NOMO-1 treated with dmso at 0.1 percent for 144 hours (cell line): ENCODE results near the gene GRIA3.
A peak's percentile ranks its signal among the peaks of the same experiment; 100 is the strongest.
"Not testable (repeated sequence)": the region's sequence is repeated elsewhere in the genome, so short reads cannot be mapped to it uniquely, and the experiment has no call there.

Experiments used
- DNase-seq: peaks from one replicate; lab custom pipeline; 2025; ENCODE audit not compliant: unreplicated experiment; lab: John Stamatoyannopoulos, UW

GRIA3 gene

DNA sequence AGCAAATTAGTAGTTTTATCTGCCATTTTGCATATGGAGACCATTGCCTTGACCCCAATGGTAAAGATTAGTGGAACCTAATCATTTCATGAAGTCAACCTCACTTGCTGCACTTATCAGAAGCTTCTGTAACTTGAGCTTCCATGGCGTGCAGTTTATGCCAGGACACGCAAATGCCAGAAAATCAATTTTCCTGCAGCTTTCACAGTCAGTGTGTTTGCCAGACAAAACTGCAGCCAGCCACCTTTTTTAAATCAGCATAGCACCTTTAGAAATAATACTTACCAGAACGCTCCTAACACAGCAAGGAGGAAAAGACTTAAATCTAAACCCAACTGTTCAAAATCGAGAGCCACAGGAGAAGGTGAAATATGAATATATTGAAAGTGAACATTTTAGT, 265.3 kb downstream of the GRIA3 start:
- DNase-seq, result no peak

DNA sequence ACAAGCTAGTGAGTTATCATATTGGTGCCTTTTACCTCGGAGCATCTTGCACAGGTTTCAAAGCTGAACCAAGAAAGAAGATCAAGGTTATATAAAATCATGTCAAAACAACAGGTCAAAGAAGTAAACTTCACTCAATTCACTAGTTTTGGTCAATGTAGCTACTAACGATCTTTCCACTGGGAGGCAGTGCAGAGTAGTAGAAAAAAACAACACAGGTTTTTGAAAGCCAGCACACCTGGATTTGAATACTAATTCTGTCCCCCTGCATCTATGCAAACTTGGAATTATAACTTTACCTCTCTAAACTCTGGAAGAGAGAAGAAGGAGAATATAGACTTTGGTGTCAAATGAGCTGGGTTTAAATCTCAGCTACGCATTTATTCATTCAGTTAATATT, 266.1 kb downstream of the GRIA3 start:
- DNase-seq, result no peak

DNA sequence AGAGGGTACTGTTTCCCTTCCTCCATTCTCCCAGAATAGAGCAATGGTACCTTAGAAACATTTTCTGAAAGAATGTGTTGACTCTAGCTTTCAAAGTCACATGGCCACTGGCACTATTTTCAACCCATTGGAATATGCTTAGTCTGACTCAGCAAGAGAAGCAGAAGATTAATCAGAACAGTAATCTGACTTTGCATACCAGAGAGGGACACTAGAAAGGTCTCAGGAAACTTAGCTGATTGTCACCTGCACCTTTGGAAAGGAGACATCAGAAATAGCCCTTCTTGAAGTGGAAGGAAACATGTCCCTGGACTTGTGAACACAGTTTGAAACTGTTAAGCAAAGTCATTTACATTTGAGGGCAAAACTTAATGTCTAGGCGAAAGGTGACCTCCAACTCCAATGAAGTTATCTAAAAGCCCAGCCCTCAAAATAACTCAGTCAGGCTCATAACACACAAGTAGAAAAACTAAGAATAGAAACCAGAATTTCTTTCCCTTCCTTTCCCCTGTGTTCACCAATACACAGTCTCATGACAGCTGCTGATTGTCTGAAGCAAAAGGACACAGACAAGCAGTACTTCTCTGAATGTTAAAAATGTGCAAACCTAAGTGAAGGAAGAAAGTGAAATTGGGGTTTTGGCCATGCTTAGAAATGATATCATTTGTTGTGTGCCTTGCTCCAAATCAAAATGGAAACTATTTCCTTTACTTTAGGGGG, 270.8 kb downstream of the GRIA3 start:
- no peak for DNase-seq

DNA sequence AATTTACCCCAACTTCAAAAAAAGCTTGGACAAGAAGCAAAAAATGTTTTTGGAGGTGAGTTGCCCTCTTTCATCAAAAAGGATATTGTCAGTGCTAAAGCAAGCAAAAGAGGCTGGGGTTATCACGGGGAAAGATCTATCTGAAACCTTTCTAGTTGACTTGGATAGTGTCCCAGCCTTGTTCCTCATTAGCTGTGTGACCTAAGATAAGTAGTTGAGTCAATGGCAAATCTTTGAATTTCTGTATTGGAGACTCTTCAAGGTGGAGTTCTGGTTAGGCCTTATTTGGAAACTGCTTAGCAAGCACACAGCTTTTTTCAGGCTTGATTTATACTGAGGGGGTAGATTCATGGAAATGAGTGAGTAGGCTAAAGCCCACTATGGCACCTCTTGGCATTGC, 271.6 kb downstream of the GRIA3 start:
- DNase-seq, result no peak

DNA sequence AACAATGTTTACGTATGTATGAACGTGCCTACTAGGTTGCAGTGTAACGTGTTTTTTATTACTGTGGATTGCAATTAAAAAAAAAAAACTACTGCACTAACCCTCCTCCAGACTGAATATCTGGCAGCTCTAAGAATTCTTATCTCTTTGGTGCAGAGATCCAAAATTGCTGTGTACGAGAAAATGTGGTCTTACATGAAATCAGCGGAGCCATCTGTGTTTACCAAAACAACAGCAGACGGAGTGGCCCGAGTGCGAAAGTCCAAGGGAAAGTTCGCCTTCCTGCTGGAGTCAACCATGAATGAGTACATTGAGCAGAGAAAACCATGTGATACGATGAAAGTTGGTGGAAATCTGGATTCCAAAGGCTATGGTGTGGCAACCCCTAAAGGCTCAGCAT, 280.6 kb downstream of the GRIA3 start:
- DNase-seq, result no peak

DNA sequence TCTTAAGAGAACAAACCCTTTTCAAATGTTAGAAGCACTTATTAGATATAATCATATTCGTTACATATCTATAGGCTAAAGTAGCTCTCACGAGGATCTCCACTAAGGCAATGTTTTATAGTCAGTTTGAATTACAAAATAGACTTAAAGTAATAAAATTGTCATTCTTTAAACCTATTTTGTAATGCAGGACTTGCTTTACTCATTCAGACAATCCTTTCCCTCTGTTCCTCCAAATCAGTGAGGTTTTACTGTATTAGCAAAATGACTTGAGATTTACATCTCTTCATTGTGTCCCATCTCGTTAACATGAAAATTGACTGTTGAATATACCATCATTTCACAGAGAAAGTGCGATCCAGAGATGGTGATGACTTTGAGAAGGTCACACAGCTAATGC, 284.4 kb downstream of the GRIA3 start:
- no peak for DNase-seq

DNA sequence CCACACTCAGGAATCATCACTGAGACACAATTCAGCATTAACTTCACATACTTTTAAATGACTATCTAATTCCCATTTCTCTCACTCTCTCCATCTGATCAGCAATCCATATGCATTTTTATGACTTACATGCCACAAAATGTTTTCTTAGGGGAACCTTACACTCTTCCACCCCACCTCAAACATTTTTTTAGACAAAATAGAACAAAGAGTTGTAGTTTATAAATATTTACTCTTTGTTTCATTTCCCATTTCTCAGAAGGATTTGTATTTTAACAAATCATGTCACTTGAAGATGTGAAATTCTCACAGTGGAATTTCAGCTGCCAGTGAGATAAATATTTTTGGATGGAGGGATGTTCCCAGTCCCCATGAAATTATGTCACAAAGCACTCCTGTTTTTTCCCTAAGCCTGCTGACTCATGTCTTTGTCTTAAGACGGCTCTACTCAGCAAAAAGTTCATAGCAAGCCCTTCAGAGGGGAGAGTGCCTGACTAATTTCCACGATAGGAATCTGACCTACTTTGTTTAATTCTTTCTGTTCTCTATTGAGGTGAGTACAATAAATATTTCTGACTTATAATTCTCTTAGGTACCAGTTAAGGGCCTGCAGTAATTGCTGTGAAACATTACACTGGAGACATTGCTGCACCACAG, 291.1 kb downstream of the GRIA3 start:
- DNase-seq, result no peak

DNA sequence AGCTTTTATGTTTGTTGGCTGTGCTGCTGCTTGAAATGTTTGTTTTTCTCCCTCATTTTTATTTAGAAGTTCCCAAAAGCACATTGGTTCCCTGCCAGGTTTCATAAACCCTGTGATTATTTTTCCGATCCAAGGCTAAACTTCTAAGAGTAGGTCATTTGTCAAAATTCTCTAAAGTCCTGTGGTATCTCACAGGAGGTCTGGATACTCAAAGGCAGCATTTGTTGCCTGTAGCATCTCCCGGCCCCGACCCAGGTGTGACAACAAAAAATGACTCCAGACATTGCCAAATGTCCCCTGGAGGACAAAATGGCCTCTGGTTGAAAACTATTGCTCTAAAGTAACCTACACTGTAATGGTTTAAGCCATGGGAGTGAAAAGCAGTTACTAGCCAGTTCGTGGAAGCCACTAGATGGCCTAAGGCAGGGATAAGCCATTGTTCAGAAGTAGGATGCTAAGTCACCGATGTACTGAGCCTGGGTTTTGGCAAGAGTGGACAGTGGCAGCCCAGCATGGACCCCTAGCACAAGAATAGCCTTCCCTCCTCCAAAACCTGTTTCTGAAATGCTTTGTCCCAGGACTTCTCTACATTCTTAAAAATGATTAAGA, 292.6 kb downstream of the GRIA3 start:
- no peak for DNase-seq

DNA sequence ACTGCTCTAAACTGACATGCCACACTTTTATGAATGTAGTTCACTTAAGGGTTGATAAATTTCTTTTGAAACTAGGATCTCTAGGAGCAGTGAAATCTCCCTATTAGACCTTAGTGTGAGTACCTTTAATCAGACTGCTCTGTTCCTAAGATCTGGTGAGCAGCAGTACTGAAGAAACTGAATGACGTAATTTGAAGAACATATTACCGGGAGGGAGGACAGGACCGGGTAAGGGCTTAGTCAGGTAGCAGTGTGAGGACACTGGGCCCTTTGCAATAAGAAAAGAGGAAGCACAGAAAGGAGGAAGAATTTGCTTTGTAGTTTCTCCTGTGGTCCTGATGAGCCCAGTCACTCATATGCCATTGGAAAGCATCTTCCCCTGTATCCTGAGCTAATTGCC, 293.6 kb downstream of the GRIA3 start:
- peak; percentile 19 for DNase-seq

DNA sequence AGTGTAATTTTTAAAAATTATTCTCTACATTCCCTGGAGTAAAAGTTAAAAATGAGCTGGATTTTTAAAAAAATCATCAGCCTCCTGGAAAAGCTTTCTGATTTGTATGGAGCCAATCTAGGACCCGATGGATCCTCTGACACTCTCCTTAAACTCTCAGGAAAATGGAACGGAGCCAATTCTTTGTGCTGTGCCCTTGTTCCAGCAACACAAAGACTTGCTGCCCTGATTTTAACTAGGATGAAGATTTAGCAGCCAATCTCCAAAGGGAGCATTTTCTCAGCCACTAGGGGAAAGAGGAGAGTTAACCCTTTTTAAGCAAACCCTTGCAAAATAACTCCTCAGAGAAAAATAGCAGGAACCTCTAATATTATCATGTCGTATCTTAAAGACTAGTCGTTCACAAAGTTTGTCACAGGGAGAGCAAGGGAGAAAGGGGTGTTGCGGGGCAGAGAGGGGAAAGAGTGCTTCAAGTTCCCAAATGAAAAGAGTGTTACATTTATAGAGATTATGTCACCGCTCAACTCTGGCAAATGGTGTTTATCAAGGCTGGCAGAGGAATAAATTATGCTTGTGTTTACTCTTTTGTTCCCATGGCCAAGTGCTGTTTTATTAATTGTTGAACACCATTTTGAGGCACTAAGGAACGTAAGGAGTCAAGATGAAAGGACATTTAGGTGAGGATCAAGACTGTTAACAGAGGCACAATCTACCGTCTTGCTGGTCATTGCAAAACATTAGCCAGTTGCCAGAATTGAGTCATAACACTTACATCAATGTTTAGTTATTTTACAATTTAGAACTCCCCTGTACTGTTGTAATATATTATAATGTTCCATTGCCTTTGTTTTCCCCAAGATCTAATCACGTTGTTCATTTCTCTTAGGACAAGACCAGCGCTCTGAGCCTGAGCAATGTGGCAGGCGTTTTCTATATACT, 298.1 kb downstream of the GRIA3 start:
- DNase-seq, result no peak

DNA sequence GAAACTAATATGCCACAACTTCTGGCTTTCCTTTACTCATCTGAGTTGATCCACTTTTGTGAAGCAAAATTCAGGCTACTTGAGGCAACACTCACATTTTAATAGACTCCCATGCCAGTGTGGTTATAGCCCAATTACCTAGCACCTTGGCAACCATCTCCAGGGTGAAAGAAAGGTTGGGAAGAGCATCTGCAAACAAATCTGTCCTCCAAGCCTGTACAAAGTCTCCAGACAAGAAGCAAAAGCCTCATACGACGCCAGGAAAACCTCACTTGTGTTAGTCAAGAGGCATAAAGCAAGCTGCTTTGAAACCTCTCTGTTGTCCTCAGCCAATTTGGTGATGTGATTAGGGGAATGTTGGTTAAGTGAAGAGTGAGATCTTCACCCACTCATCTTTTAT, 302.2 kb downstream of the GRIA3 start:
- DNase-seq, result no peak

DNA sequence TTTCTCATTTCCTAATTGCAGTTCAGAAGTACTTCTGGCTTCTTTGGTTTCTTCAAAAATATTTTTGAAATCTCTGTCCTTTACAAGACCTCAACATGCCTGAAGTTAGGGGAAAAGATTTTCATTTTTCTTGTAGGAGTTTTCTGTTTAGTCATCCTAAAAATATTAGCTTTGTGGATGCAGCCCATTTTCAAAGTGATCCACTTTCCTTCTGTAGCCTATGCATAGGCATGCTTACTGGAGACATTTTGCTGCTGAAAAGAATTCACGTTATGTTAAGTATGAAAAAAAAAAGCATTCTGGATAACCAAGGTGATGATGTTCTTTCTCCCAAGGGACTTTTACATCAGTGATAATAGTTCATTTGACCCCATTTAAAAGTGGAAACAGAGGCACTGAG, 303.2 kb downstream of the GRIA3 start:
- DNase-seq, result no peak

DNA sequence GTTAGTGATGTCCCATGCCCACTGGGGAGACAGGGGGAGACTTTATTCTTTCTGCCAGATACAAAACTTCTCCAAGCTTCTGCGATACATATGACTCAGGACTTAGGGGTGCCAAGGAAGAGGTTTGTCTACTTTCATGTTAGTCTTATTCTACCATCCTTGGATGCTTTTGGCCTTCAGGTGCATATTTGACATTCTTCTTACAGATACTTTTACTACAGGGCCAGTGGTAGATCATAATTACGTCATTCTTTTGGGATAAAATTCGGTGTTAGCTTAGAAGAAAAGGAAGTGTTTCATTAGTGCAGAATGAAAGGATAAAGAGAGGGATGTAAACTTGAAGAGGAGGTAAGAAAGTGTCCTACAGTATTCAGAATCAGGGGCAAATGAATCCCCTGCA, 303.6 kb downstream of the GRIA3 start:
- no peak for DNase-seq

DNA sequence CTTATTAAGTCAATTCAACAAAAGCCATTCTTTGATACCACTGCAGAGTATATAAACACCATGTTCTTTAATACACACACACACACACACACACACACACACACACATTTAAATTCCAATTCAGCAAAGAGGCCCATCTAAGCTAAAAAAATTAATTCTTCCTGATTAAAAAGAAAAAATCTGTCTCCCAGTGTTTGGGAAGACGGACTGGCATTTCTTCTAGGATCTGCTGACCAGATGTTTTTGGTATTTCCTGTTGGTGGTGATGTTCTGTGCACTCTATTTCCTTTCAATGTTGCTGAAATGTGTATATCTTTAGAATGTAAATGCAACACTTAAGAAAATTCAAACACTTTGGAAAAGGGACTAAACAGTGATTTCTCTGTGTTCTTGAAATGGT, 304.9 kb downstream of the GRIA3 start:
- no peak for DNase-seq

DNA sequence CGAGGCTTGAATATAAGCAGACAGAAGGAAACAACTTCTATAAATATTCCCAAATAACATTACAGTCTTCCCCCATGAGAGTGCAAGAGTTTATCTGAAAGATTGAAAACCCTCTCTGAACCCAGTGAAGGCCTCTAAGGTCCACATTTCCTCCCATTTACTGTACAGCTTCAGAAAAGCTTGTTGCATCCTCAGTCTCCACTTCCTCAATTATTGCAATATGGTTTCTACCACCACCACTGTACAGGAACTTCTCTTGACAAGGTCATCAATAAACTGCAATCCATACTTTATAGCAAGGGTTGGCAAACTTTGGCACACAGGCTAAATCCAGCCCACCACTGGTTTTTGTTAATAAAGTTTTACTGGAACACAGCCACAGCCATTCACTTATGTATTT, 309.8 kb downstream of the GRIA3 start:
- DNase-seq, result peak; percentile 25

DNA sequence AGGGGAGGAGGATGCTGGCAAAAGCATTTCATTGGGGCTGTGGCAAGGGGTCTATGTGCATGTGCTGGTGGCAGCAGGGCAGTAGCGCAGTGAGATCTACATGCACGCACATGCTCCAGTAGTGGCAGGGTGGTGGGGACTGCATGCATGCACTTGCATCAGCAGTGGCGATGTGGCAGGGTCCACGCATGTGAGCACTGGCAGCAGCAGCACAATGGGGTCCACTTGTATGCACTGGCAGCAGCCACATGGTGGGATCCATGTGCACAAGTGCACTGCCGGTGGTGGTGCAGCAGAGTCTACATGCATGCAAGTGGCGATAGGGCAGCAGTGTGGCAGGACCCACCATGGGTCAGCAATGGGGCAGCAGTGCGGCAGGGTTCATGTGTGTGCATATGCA, 315.7 kb downstream of the GRIA3 start:
- no peak for DNase-seq

DNA sequence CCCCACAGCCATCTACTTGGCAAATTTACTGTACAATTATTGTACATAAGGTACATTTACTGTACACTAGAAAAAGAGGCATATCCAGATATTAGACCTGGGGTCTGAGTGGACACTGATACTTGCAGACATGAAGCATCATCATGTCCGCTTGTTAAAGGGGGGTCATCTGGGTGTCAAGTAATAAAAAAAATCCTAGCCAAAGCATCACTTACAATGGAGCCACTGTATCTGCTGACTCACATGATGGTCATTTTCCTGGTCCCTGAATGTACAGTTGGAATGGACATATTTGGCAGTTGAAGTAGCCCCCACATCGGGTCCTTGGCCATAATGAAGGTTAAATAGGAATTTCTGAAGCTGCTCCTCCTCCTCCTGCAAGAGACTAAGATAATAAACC, 320.0 kb downstream of the GRIA3 start:
- no peak for DNase-seq

DNA sequence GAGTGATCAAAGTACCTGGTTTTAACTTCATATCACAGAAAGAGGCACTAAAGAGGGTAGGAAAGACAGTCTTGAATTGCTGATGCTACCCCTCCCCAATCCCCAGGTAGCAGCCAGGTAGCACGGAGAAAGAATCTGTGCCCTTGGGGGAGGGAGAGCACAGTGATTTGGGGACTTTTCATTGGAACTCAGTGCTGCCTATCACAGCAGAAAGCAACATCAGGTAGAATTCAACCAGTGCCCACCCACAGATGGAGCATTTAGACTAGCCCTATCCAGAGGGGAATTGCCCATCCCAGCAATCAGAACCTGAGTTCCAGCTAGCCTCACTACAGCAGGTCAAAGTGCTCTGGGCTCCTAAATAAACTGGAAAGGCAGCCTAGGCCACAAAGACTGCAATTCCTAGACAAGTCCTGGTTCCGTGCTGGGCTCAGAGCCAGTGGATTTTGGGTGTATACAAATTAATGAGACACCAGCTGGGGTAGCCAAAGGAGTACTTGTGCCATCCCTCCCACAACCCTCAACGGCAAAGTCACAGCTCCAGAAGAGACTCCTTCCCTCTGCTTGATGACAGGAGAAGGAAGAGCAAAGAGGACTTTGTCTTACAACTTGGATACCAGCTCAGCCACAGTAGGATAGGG, 320.7 kb downstream of the GRIA3 start:
- no peak for DNase-seq

DNA sequence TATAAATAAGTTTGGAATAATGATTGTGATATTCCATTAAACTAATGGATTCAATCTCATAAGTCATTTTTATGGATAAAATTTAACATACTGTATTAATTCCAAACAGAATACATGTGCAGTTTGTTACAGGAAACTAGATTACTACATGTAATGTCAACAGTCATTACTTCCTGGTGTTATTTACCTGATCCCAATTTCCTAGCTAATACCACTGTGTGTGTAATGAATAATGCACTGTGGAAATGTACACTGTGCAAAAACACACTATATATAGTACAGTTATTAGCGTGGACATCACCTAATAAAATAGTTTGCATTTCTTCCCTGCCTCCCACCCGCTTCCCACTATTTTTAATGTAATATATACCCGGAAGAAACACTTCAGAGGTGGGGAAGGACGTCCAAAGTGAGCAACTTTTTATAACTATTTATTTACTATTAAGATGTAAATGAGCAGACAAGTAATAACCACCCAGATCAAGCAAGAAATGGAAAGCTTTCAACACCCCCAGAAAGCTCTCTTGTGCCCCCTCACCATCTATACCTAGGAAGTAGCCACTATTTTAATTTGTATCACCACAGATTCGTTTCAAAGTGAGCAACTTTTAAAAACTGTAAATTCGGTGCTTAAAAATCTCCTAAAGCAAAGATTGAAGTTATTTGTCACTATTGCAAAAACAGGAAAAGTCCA, 329.7 kb downstream of the GRIA3 start:
- no peak for DNase-seq

DNA sequence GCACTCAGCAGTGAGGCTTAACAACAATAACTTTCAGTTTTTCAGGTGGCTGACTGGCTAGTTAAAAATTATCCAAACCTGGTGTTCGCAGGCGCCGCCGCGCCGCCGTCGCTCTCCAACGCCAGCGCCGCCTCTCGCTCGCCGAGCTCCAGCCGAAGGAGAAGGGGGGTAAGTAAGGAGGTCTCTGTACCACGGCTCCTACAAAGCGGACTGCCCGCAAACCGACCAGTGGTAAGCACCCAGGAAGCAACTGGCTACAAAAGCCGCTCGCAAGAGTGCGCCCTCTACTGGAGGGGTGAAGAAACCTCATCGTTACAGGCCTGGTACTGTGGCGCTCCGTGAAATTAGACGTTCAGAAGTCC, 330.2 kb downstream of the GRIA3 start:
- DNase-seq, result not testable (repeated sequence)
